K562 (cell line): ENCODE data around the gene ENTPD8. TPM values are rescaled to one million over a fixed set of nuclear protein-coding genes. Genes with fewer than 3 reads are reported as not detected.

Experiments
- ATAC-seq: fragments of 200-7000 bp; cut with Tn5 transposase; 3 replicates; pipeline ENCODE4 v1.9.1; 2020; ENCODE audit warnings: moderate library complexity
- BruUV-seq: library from RNA; stranded (reverse); fragments of 400-500 nt; replicated peaks from 2 replicates; lab custom pipeline; 2021; lab: Mats Ljungman, UMichigan
- CTCF ChIA-PET: fragments of 300-600 bp; formaldehyde crosslinking; extraction: SDS; loops from one replicate; lab custom pipeline; 2021; ENCODE audit warnings: low intra/inter-chr PET ratio; lab: Yijun Ruan, JAX
- POLR2A ChIA-PET: fragments of 300-600, 350-650 bp; sonication (Branson Sonifier 250); formaldehyde crosslinking; extraction: SDS; loops from one replicate; lab custom pipeline; 2021; ENCODE audit warnings: antibody characterized with exemption, inconsistent platforms; lab: Yijun Ruan, JAX
- DNase-seq, 4 experiments: peaks; one replicate each; pipeline versions ENCODE4 v3.0.0 to v3.0.0-alpha.2; 2011 to 2018; ENCODE audit warnings: low spot score in 3 of 4, mixed read lengths in 3 of 4; ENCODE audit errors: extremely low read depth in 1 of 4
- FAIRE-seq: peaks from 2 replicates; lab custom pipeline; 2011; peaks lifted over from hg19 to GRCh38; lab: Jason Lieb, UNC
- H2AFZ ChIP-seq: 2 replicates; pipeline ENCODE4 v1.6.0; 2011; ENCODE audit warnings: low read depth, low read length, control low read depth, inconsistent platforms
- H3K27ac ChIP-seq: fragments of 200-600 bp; 3 replicates; pipeline ENCODE4 v1.8.0; 2011; ENCODE audit warnings: low read depth, mild to moderate bottlenecking, control low read depth, inconsistent platforms, low read length, moderate library complexity, mixed read lengths; ENCODE audit errors: extremely low read depth
- H3K27me3 ChIP-seq, 2 experiments: fragments of 300-600 bp in 1 of 2; 2 replicates in 1 of 2; 3 replicates in 1 of 2; pipeline versions ENCODE4 v1.6.0 to v1.8.0; 2011; ENCODE audit warnings: inconsistent platforms in 2 of 2, low read length in 2 of 2, mild to moderate bottlenecking in 1 of 2, mixed read lengths in 1 of 2, moderate library complexity in 1 of 2; ENCODE audit not compliant: control insufficient read depth in 2 of 2, insufficient read depth in 2 of 2
- H3K36me3 ChIP-seq: fragments of 300-600 bp; 3 replicates; pipeline ENCODE4 v1.8.0; 2011; ENCODE audit warnings: mild to moderate bottlenecking, low read length, inconsistent platforms; ENCODE audit not compliant: control insufficient read depth, insufficient read depth
- H3K4me1 ChIP-seq, 2 experiments: fragments of 200-600 bp in 1 of 2; replicated peaks in 1 of 2; 2 replicates in 1 of 2; 3 replicates in 1 of 2; pipeline versions ENCODE4 v1.5.1 to v1.8.0; 2011; ENCODE audit warnings: inconsistent platforms in 2 of 2, low read length in 2 of 2, mild to moderate bottlenecking in 1 of 2, mixed read lengths in 1 of 2, moderate library complexity in 1 of 2; ENCODE audit not compliant: control insufficient read depth in 2 of 2, insufficient read depth in 2 of 2
- H3K4me2 ChIP-seq: 2 replicates; pipeline ENCODE4 v1.6.1; 2011; ENCODE audit warnings: low read length, control low read depth, inconsistent platforms, mixed read lengths; ENCODE audit not compliant: insufficient read depth
- H3K4me3 ChIP-seq: fragments of 200-600 bp; sonication (generic), shearing (Covaris generic); 2 replicates; pipeline ENCODE4 v1.5.1; 2016; ENCODE audit warnings: control low read depth, inconsistent platforms
- H3K79me2 ChIP-seq: fragments of 200-600 bp; 3 replicates; pipeline ENCODE4 v1.8.0; 2011; ENCODE audit warnings: low read length, inconsistent platforms; ENCODE audit not compliant: control insufficient read depth, insufficient read depth
- H3K9ac ChIP-seq, 2 experiments: 2 replicates each; pipeline versions ENCODE4 v1.6.0 to v1.6.1; 2011; ENCODE audit warnings: low read depth in 2 of 2, low read length in 2 of 2, control low read depth in 1 of 2, inconsistent platforms in 1 of 2, mild to moderate bottlenecking in 1 of 2, mixed read lengths in 1 of 2; ENCODE audit not compliant: insufficient read depth in 1 of 2
- H3K9me1 ChIP-seq: one replicate; pipeline ENCODE4 v1.6.0; 2011; ENCODE audit warnings: inconsistent platforms, mild to moderate bottlenecking, low read length, moderate library complexity; ENCODE audit not compliant: control insufficient read depth, insufficient read depth
- H3K9me3 ChIP-seq: replicated peaks from 2 replicates; pipeline ENCODE4 v1.5.1; 2011; ENCODE audit warnings: low read depth, low read length, inconsistent platforms; ENCODE audit not compliant: control insufficient read depth, insufficient read depth
- H4K20me1 ChIP-seq: replicated peaks from 2 replicates; pipeline ENCODE4 v1.6.1; 2011; ENCODE audit warnings: low read length, inconsistent platforms, mixed read lengths; ENCODE audit not compliant: control insufficient read depth, insufficient read depth
- ATF3 ChIP-seq, 2 experiments: fragments of 450-650 bp in 1 of 2; sonication (generic) in 1 of 2; formaldehyde crosslinking in 1 of 2; IDR thresholded peaks in 1 of 2; conservative IDR thresholded peaks in 1 of 2; 2 replicates each; pipeline versions ENCODE4 v1.6.1 to v1.8.1; 2016 to 2023; ENCODE audit warnings: mild to moderate bottlenecking in 2 of 2, moderate library complexity in 2 of 2, inconsistent platforms in 1 of 2, missing genetic modification reagents in 1 of 2
- ATF7 ChIP-seq: fragments of 450-650 bp; IDR thresholded peaks from 2 replicates; pipeline ENCODE4 v1.7.1; 2014; ENCODE audit warnings: mild to moderate bottlenecking, moderate library complexity
- CGGBP1 ChIP-seq: fragments of 250-450 bp; sonication (Bioruptor Pico); IDR thresholded peaks from 2 replicates; pipeline ENCODE4 v1.9.0; 2021; ENCODE audit warnings: mild to moderate bottlenecking
- DPF2 ChIP-seq: fragments of 450-650 bp; IDR thresholded peaks from 2 replicates; pipeline ENCODE4 v1.6.1; 2016
- E2F5 ChIP-seq: sonication (generic); formaldehyde crosslinking; IDR thresholded peaks from 2 replicates; pipeline ENCODE4 v1.8.0; 2022; ENCODE audit warnings: mild to moderate bottlenecking, missing genetic modification reagents
- E4F1 ChIP-seq: fragments of 250-450 bp; sonication (Bioruptor Pico); IDR thresholded peaks from 2 replicates; pipeline ENCODE4 v1.5.0; 2021; ENCODE audit warnings: mild to moderate bottlenecking, borderline replicate concordance
- EHMT2 ChIP-seq: fragments of 450-650 bp; IDR thresholded peaks from 2 replicates; pipeline ENCODE4 v1.6.1; 2018; ENCODE audit warnings: antibody characterized with exemption
- NFATC3 ChIP-seq: fragments of 450-650 bp; IDR thresholded peaks from 2 replicates; pipeline ENCODE4 v1.6.1; 2017; ENCODE audit warnings: mild to moderate bottlenecking
- SMARCA5 ChIP-seq: fragments of 450-650 bp; IDR thresholded peaks from 2 replicates; pipeline ENCODE4 v1.6.1; 2016
- SRSF1 ChIP-seq: fragments of 200-400 bp; formaldehyde crosslinking; IDR thresholded peaks from 2 replicates; pipeline ENCODE4 v1.6.1; 2017; ENCODE audit warnings: mild to moderate bottlenecking, low read depth, low read length, moderate library complexity
- TOE1 ChIP-seq, 2 experiments: fragments of 450-650 bp in 1 of 2; sonication (generic) in 1 of 2; formaldehyde crosslinking in 1 of 2; IDR thresholded peaks; 2 replicates each; pipeline versions ENCODE4 v1.7.1 to v1.8.0; 2016 to 2022; ENCODE audit warnings: borderline replicate concordance in 2 of 2, mild to moderate bottlenecking in 2 of 2, antibody characterized with exemption in 1 of 2, inconsistent platforms in 1 of 2, low read depth in 1 of 2, missing genetic modification reagents in 1 of 2, moderate library complexity in 1 of 2
- ZNF583 ChIP-seq: fragments of 250-450 bp; sonication (Bioruptor Pico); IDR thresholded peaks from 2 replicates; pipeline ENCODE4 v1.4.0; 2020
- ZNF740 ChIP-seq, 3 experiments: fragments of 200-800 bp in 1 of 3; sonication (Bioruptor generic) in 1 of 3; sonication (generic) in 1 of 3; formaldehyde crosslinking in 1 of 3; IDR thresholded peaks; 2 replicates each; pipeline versions ENCODE4 v1.6.1 to v1.8.0; 2016 to 2022; ENCODE audit warnings: mild to moderate bottlenecking in 2 of 3, missing compliant biosample characterization in 2 of 3, missing genetic modification characterization in 2 of 3, missing genetic modification reagents in 1 of 3
- WGBS: fragments of 100-300 bp; shearing (Covaris generic); methylation state at CpG from one replicate; pipeline ENCODE4 v1.1.6; 2016; ENCODE audit warnings: low coverage, mixed read lengths; ENCODE audit not compliant: insufficient coverage; ENCODE audit errors: missing lambda C conversion rate; 5-methylcytosine and 5-hydroxymethylcytosine counted together
- in situ Hi-C: fragments of 300-500 bp; cut with MboI; formaldehyde crosslinking; loops from 4 replicates; pipeline ENCODE4 v1.15.0; 2018; ENCODE audit warnings: inconsistent platforms, mixed read lengths
- intact Hi-C: fragments of 100-400 bp; cut with micrococcal nuclease; formaldehyde crosslinking; loops from 2 replicates; pipeline ENCODE4 v1.14.2; 2022
- polyA plus RNA-seq, 8 experiments: library from polyadenylated mRNA; depleted of rRNA in 4 of 8; stranded (reverse) in 5 of 8; unstranded in 3 of 8; fragments of >200 nt; fragmentation: Nextera tagmentation in 2 of 8; fragmentation: Illumina TruSeq in 1 of 8; extraction: Ambion mirVana in 2 of 8; extraction: Trizol in 1 of 8; gene quantifications; 2 replicates each; pipeline versions ENCODE4 v1.2.1 to v1.2.3, GENCODE V29; 2011 to 2014; ENCODE audit warnings: inconsistent platforms in 1 of 8, missing spikeins in 1 of 8
- total RNA-seq, 7 experiments: library from RNA; depleted of rRNA in 6 of 7; stranded (reverse); fragments of >200 nt in 6 of 7; fragmentation: Illumina TruSeq in 2 of 7; extraction: Trizol in 2 of 7; gene quantifications; 2 replicates each; pipeline versions ENCODE4 v1.2.1 to v1.2.3, GENCODE V29; 2011 to 2021; ENCODE audit warnings: low replicate concordance in 1 of 7

ENTPD8 gene
- total and polyA plus RNA-seq, 9 of the 15 experiments (the other 6 are each of a cell fraction or from before 2014, with no cell fraction given) = 0.06 to 0.27 (median 0.19) TPM; not detected in 5

GRCh38 chr9:137490532-137491186 lies 49.5 kb upstream of the ENTPD8 start (continued):
- TF ChIP-seq ZNF740 (CRISPR knock-in tag; IDR thresholded peaks at IDR 0.05) (no peak), ZNF740 (tag; IDR thresholded peaks at IDR 0.05) (0 out of 4 replicates have a peak, but pooled peaks of 1 of the 2 experiments have one; percentile 39), NFATC3 (no peak), ATF3 (IDR thresholded peaks at IDR 0.05) (peak; percentile 51; the same call in 1 of the 2 replicates), ATF3 (CRISPR knock-in tag; conservative IDR thresholded peaks at IDR 0.05) (no peak), ATF7 (peak; percentile 71; the same call in 1 of the 2 replicates)

GRCh38 chr9:137488906-137489305 lies 47.7 kb upstream of the ENTPD8 start:
- in situ Hi-C loops = no loop called here
- no peak for DNase-seq
- H3K27me3 ChIP-seq = no peaks in the 10 kb centered on the region; a peak in 1 of 5 replicates
- H3K9me3 ChIP-seq = no peaks in the 10 kb centered on the region
- intact Hi-C loops = no loop called here
- no peak overlapping the region for H2AFZ ChIP-seq
- ChIA-PET CTCF (no interaction called here), POLR2A (no interaction called here)
- no peaks in the 10 kb centered on the region for H3K79me2 ChIP-seq
- FAIRE-seq = no peak
- H3K4me3 ChIP-seq = no peak overlapping the region
- H3K4me1 ChIP-seq = peaks cover 38 to 70% of the 10 kb centered on the region in 2 experiments
- ATAC-seq = no peak
- no TSS peak for BruUV-seq
- no peaks in the 10 kb centered on the region for H4K20me1 ChIP-seq
- H3K4me2 ChIP-seq = no peak overlapping the region
- 74% methylated on average over 6 of the region's 6 CpGs for WGBS
- H3K9ac ChIP-seq = peak overlapping the region in 1 of 2 experiments; percentile 69; a peak in 2 of 4 replicates
- no peaks in the 10 kb centered on the region for H3K36me3 ChIP-seq
- H3K9me1 ChIP-seq = no peaks in the 10 kb centered on the region
- H3K27ac ChIP-seq = no peak overlapping the region
- no peak for TF ChIP-seq EHMT2
- TF ChIP-seq E4F1 (CRISPR knock-in tag) = no peak
- no peak for TF ChIP-seq CGGBP1 (CRISPR knock-in tag)
- no peak for TF ChIP-seq ZNF583
- TF ChIP-seq DPF2 = no peak
- no peak for TF ChIP-seq ATF7
- no peak for TF ChIP-seq E2F5 (CRISPR knock-in tag)
- TF ChIP-seq SRSF1 = no peak
- TF ChIP-seq TOE1 (IDR thresholded peaks at IDR 0.05; ENCODE audit: borderline replicate concordance) = no peak
- TF ChIP-seq TOE1 (CRISPR knock-in tag; IDR thresholded peaks at IDR 0.05; ENCODE audit: borderline replicate concordance, low read depth) = no peak
- no peak for TF ChIP-seq SMARCA5
